Stomach smooth muscle (tissue), 2 donors: Measurements from ENCODE around the gene DDC.
A peak's percentile ranks its signal among the peaks of the same experiment; 100 is the strongest.

Source experiments
- H3K27ac ChIP-seq: one replicate; pipeline ENCODE4 v1.7.0; 2013; ENCODE audit warnings: mild to moderate bottlenecking, low read length, inconsistent platforms
- H3K27me3 ChIP-seq, 2 donors: one replicate each; pipeline ENCODE4 v1.7.0; 2013; ENCODE audit warnings: low read length in 2 of 2; ENCODE audit not compliant: insufficient read depth in 2 of 2, control insufficient read depth in 1 of 2
- H3K36me3 ChIP-seq, 2 donors: one replicate each; pipeline ENCODE4 v1.7.0; 2013; ENCODE audit warnings: low read length in 2 of 2; ENCODE audit not compliant: control insufficient read depth in 2 of 2, insufficient read depth in 2 of 2
- H3K4me1 ChIP-seq: one replicate; pipeline ENCODE4 v1.7.0; 2013; ENCODE audit warnings: low read length; ENCODE audit not compliant: control insufficient read depth, insufficient read depth
- H3K4me3 ChIP-seq, 2 donors: one replicate each; pipeline ENCODE4 v1.7.0; 2013; ENCODE audit warnings: low read length in 2 of 2
- H3K9ac ChIP-seq, 2 donors: one replicate each; pipeline ENCODE4 v1.7.0; 2013; ENCODE audit warnings: low read length in 2 of 2, mild to moderate bottlenecking in 1 of 2
- H3K9me3 ChIP-seq, 2 donors: one replicate each; pipeline ENCODE4 v1.7.0; 2013; ENCODE audit warnings: low read length in 2 of 2; ENCODE audit not compliant: control insufficient read depth in 2 of 2
- donor health status: healthy.
- donor health status: Pancreatic carcinoma.

Gene DDC

DNA sequence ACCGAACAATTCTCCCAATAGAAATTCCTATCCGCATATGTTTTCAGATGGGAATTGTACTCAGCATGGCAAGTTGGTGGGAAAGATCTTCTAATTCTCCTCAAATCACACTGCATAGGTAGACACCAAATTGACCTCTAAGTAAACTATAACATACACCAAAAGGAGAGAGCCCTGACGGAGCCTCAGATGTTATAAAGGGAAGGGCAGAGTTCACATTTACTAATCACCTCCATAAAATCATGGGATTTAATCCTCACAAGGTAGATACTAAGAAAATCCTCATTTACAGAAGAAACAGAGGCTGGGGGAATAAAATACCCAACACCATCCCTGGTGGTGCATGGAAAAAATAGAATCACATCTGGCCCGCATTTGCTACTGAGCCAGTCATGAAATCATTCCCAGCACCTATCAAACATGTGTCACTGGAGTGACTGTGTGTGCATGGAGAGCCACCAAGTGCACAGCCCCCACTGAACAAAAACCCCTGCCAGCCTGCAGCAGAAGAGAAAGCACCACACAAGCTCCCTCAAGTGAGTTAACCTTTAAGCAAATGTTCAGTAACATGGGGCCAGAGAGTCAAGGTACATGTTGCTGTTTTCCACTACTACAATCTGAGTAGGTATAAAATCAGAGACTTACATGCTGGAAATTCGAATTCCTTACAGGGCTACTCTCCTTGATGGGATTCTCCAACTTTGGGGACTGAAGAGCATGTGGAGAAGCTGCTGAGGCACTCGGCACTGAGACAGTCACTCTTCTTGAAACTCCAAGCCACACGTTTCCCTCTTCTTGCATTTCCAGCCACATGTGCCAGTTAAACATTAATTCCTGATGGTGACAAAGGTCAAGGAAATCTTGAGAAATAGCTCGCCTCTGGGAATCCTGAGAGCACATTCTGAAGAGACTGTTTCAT, at the start of gene DDC:
Gene DDC, minus strand, starts transcription at position 766 of the 919 bp plus-strand sequence. CDS start 21,320 bp downstream, outside the sequence.
- Histone ChIP-seq H3K9me3 (no peaks in the 10 kb centered on the region), H3K36me3 (no peaks in the 10 kb centered on the region), H3K4me1 (peaks cover 3% of the 10 kb centered on the region), H3K4me3 (no peak within 1 kb of the TSS), H3K27ac (no peak within 1 kb of the TSS), H3K9ac (no peak within 1 kb of the TSS), H3K27me3 (peaks cover 0 to 4% of the 10 kb centered on the region in 2 donors)

- peak overlapping the region; percentile 24 for H3K27ac ChIP-seq
These were observed 48.3 kb upstream of the DDC start for GRCh38 chr7:50613473-50613872.

GRCh38 chr7:50612704-50613103, 47.5 kb upstream of the DDC start:
- Histone ChIP-seq H3K9me3 (no peaks in the 10 kb centered on the region), H3K4me3 (peak overlapping the region in 1 of 2 donors; percentile 3), H3K9ac (peak overlapping the region; percentile 2 to 22), H3K4me1 (peaks cover 6% of the 10 kb centered on the region), H3K36me3 (peaks cover 32 to 39% of the 10 kb centered on the region in 2 donors), H3K27me3 (no peaks in the 10 kb centered on the region), H3K27ac (peak overlapping the region; percentile 24)

More at GRCh38 chr7:50613473-50613872, 48.3 kb upstream of the DDC start:
- no peak overlapping the region for H3K9ac ChIP-seq
- no peaks in the 10 kb centered on the region for H3K27me3 ChIP-seq
- H3K36me3 ChIP-seq, result peaks cover 32 to 41% of the 10 kb centered on the region in 2 donors
- H3K4me3 ChIP-seq, result no peak overlapping the region
- H3K4me1 ChIP-seq, result peaks cover 6% of the 10 kb centered on the region
- no peaks in the 10 kb centered on the region for H3K9me3 ChIP-seq

DNA sequence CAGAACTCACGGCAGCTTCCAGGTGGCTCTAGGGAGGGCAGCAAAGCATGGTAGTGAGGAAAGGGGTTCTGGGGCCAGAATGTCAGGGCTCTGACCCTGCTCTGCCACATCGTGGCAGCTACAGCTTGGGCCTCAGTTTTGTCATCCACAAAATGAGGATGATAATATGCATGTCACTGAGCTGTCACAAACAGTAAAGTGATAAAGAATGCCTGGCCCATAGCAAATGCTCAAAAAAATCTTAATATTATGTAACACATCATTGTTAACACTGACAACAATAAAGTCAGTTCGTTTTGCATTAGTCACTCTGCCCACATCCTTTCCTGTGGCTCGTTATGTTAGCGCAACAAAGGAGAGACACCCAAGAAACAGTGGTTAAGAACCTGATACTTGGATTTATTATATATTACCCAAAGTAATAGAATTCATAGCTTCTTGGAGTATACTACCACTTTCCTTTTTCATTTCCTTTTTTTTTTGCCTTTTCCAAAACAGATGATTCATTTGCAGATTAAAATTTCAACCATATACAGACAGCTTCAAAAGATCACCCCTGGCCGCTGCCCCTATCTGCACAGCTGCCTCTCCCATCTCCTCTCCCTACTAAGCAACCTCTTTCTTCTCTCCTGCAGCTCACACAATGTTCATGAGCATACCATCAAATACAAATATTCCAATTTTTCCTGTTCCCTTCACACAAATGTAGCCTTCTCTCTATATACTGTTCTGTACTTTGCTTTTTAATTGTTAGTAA, 45.5 kb upstream of the DDC start:
- peaks cover 6% of the 10 kb centered on the region for H3K4me1 ChIP-seq
- no peaks in the 10 kb centered on the region for H3K27me3 ChIP-seq
- no peak overlapping the region for H3K4me3 ChIP-seq
- no peak overlapping the region for H3K27ac ChIP-seq
- no peak overlapping the region for H3K9ac ChIP-seq
- no peaks in the 10 kb centered on the region for H3K9me3 ChIP-seq
- peaks cover 35 to 43% of the 10 kb centered on the region in 2 donors for H3K36me3 ChIP-seq

- peaks cover 37 to 48% of the 10 kb centered on the region in 2 donors for H3K36me3 ChIP-seq
These were observed 43.1 kb upstream of the DDC start for GRCh38 chr7:50608196-50608906.

GRCh38 chr7:50607524-50608125, 42.4 kb upstream of the DDC start:
- Histone ChIP-seq H3K9me3 (no peaks in the 10 kb centered on the region), H3K4me3 (no peak overlapping the region), H3K4me1 (peaks cover under 1% of the 10 kb centered on the region), H3K27me3 (no peaks in the 10 kb centered on the region), H3K27ac (no peak overlapping the region), H3K9ac (no peak overlapping the region), H3K36me3 (peaks cover 42 to 53% of the 10 kb centered on the region in 2 donors)

More at GRCh38 chr7:50608196-50608906, 43.1 kb upstream of the DDC start:
- peaks cover 6% of the 10 kb centered on the region for H3K4me1 ChIP-seq
- no peak overlapping the region for H3K4me3 ChIP-seq
- H3K9me3 ChIP-seq, result no peaks in the 10 kb centered on the region
- H3K9ac ChIP-seq, result no peak overlapping the region
- H3K27me3 ChIP-seq, result no peaks in the 10 kb centered on the region
- no peak overlapping the region for H3K27ac ChIP-seq

DNA sequence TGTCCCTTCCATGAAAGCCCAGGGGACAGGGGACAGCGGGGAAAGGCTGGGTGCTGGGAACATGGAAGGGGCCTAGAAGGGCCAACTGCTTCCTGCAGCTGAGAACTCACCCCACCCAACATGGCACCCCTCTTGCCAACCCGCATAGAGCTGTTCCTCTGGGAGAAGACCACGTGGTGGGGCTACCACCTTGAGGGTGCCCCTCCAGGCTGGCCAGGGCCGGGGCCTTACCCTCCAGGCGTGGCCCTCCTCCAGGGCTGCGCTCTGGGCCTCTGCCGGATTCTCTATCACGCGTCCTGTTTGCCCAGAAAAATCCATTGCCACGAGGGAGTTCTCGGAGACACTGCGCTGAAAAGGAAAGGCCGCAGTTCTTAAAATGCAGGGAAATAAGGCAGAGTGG, 39.9 kb upstream of the DDC start:
- Histone ChIP-seq H3K27ac (no peak overlapping the region), H3K27me3 (no peaks in the 10 kb centered on the region), H3K36me3 (peaks cover 33 to 44% of the 10 kb centered on the region in 2 donors), H3K4me1 (peaks cover 2% of the 10 kb centered on the region), H3K4me3 (no peak overlapping the region), H3K9me3 (no peaks in the 10 kb centered on the region), H3K9ac (no peak overlapping the region)

- Histone ChIP-seq H3K4me3 (no peak overlapping the region), H3K9ac (no peak overlapping the region), H3K27ac (no peak overlapping the region), H3K27me3 (no peaks in the 10 kb centered on the region), H3K36me3 (peaks cover 34 to 49% of the 10 kb centered on the region in 2 donors), H3K9me3 (no peaks in the 10 kb centered on the region), H3K4me1 (peaks cover 2% of the 10 kb centered on the region)
These were observed 38.1 kb upstream of the DDC start for GRCh38 chr7:50603287-50603686.

GRCh38 chr7:50599385-50599784, 34.2 kb upstream of the DDC start:
- Histone ChIP-seq H3K27ac (no peak overlapping the region), H3K4me3 (no peak overlapping the region), H3K4me1 (peaks cover 2% of the 10 kb centered on the region), H3K9me3 (no peaks in the 10 kb centered on the region), H3K36me3 (peaks cover 24 to 34% of the 10 kb centered on the region in 2 donors), H3K9ac (no peak overlapping the region), H3K27me3 (no peaks in the 10 kb centered on the region)
